ENCODE results near the gene PRPS1.
"Not testable (repeated sequence)": the region's sequence is repeated elsewhere in the genome, so short reads cannot be mapped to it uniquely, and the experiment has no call there.

PRPS1 gene

GRCh38 chrX:107602694-107603239 lies 25.5 kb upstream of the PRPS1 start:
- TF ChIP-seq, protein P1, sequence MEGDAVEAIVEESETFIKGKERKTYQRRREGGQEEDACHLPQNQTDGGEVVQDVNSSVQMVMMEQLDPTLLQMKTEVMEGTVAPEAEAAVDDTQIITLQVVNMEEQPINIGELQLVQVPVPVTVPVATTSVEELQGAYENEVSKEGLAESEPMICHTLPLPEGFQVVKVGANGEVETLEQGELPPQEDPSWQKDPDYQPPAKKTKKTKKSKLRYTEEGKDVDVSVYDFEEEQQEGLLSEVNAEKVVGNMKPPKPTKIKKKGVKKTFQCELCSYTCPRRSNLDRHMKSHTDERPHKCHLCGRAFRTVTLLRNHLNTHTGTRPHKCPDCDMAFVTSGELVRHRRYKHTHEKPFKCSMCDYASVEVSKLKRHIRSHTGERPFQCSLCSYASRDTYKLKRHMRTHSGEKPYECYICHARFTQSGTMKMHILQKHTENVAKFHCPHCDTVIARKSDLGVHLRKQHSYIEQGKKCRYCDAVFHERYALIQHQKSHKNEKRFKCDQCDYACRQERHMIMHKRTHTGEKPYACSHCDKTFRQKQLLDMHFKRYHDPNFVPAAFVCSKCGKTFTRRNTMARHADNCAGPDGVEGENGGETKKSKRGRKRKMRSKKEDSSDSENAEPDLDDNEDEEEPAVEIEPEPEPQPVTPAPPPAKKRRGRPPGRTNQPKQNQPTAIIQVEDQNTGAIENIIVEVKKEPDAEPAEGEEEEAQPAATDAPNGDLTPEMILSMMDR (IDR thresholded peaks at IDR 0.05), result no peak
- Histone ChIP-seq H3K9me3 (no peaks in the 10 kb centered on the region), H3K4me1 (ENCODE audit: control insufficient read depth in 1 of 2, insufficient read depth in 1 of 2, low read depth in 1 of 2, low read length in 1 of 2) (no peaks in the 10 kb centered on the region), H3K27ac (no peak overlapping the region), H3K36me3 (no peaks in the 10 kb centered on the region), H3K4me3 (ENCODE audit: low read depth in 1 of 2, low read length in 1 of 2) (no peak overlapping the region), H3K27me3 (no peaks in the 10 kb centered on the region)

DNA sequence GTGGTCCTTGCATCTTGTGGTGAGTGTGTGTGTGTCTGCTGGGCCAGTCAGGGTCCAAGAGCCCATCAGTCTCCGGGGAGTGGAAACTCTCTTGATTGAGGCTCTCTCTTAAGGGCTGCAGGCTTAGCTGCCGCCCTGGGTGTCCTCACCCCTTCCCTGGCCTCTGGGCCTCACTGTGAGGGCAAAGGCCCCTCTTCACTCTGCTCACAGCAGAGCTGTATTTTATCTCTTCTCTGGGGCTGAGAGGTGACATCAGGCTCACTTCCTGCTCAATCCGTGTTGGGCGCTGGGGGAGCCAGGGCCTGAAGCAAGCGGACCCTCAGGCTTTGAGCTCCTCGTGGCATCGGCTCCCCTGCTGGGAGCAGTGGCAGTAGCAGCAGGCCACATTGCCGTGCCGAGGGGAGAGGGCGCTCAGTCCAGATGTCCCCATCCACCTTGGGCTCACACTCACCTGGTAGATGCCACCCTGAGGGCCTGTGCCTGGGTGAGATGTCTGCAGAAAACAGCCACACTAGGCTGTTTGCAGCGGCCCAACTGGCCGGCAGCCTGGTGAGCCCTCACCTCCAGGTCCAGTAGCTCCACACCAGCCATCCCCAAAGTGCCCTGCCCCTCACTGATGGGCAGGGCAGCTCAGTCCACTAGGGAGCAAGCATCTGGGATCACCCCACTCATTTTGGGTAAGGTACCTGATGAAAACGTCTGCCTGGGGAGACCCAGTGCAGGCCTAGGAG lies 24.7 kb upstream of the PRPS1 start:
- TF ChIP-seq, protein P1 (IDR thresholded peaks at IDR 0.05), result no peak
- no peaks in the 10 kb centered on the region for H3K9me3 ChIP-seq

GRCh38 chrX:107609061-107609460 lies 19.2 kb upstream of the PRPS1 start:
- not testable (repeated sequence) for H3K4me3 ChIP-seq (ENCODE audit: low read depth in 1 of 2, low read length in 1 of 2); H3K36me3 ChIP-seq; H3K4me1 ChIP-seq (ENCODE audit: control insufficient read depth in 1 of 2, insufficient read depth in 1 of 2, low read depth in 1 of 2, low read length in 1 of 2); H3K27ac ChIP-seq; H3K9me3 ChIP-seq; H3K27me3 ChIP-seq

More for the DNA sequence above, 24.7 kb upstream of the PRPS1 start:
- Histone ChIP-seq H3K4me3 (ENCODE audit: low read depth in 1 of 2, low read length in 1 of 2) (no peak overlapping the region), H3K27me3 (no peaks in the 10 kb centered on the region), H3K27ac (no peak overlapping the region), H3K4me1 (ENCODE audit: control insufficient read depth in 1 of 2, insufficient read depth in 1 of 2, low read depth in 1 of 2, low read length in 1 of 2) (no peaks in the 10 kb centered on the region), H3K36me3 (no peaks in the 10 kb centered on the region)

DNA sequence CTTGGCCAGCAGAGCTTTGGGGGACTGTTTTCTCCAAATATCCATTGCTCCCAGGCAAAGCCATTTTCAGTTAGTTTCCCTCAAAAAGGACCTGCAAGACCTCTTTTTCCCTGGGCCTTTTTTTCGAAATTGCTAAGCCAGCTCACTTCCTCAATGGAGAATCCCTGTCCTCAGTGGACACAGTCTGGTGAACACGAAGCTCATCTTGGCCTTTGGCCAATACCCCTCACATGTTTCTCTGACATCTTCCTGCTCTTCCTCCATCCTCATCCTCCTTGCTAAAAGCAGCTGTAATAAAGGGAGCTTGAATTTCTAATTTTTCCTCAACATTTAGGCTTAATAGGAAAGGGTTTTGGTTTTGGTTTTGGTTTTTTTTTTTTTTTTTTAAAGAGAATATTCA lies 17.6 kb upstream of the PRPS1 start:
- Histone ChIP-seq H3K36me3 (no peaks in the 10 kb centered on the region), H3K4me1 (ENCODE audit: control insufficient read depth in 1 of 2, insufficient read depth in 1 of 2, low read depth in 1 of 2, low read length in 1 of 2) (no peaks in the 10 kb centered on the region), H3K4me3 (ENCODE audit: low read depth in 1 of 2, low read length in 1 of 2) (no peak overlapping the region), H3K27ac (no peak overlapping the region), H3K9me3 (no peaks in the 10 kb centered on the region), H3K27me3 (no peaks in the 10 kb centered on the region)
- TF ChIP-seq, protein P1 (IDR thresholded peaks at IDR 0.05), result no peak

DNA sequence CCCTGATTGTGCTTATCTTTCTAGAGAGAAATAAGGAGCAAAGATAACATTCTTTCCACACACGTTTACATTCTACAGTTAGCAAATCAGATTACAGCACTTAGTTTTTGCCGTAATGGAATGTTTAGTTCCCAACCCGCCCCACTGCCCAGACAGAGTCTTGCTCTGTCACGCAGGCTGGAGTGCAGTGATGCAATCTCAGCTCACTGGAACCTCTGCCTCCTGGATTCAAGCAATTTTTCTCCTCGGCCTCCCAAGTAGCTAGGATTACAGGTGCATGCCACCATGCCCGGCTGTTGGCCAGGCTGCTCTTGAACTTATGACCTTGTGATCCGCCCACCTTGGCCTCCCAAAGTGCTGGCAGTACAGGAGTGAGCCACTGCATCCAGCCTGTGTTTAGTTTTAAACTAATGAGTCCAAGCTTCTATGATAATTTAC lies 8.4 kb upstream of the PRPS1 start:
- no peaks in the 10 kb centered on the region for H3K36me3 ChIP-seq
- H3K27me3 ChIP-seq, result no peaks in the 10 kb centered on the region
- TF ChIP-seq, protein P1 (IDR thresholded peaks at IDR 0.05), result no peak
- H3K4me3 ChIP-seq (ENCODE audit: low read depth in 1 of 2, low read length in 1 of 2), result no peak overlapping the region
- H3K9me3 ChIP-seq, result no peaks in the 10 kb centered on the region
- H3K4me1 ChIP-seq (ENCODE audit: control insufficient read depth in 1 of 2, insufficient read depth in 1 of 2, low read depth in 1 of 2, low read length in 1 of 2), result no peaks in the 10 kb centered on the region
- no peak overlapping the region for H3K27ac ChIP-seq

GRCh38 chrX:107624893-107625292 lies 3.4 kb upstream of the PRPS1 start:
- Histone ChIP-seq H3K36me3 (no peaks in the 10 kb centered on the region), H3K27me3 (no peaks in the 10 kb centered on the region), H3K4me3 (ENCODE audit: low read depth in 1 of 2, low read length in 1 of 2) (no peak overlapping the region), H3K27ac (no peak overlapping the region), H3K9me3 (no peaks in the 10 kb centered on the region), H3K4me1 (ENCODE audit: control insufficient read depth in 1 of 2, insufficient read depth in 1 of 2, low read depth in 1 of 2, low read length in 1 of 2) (peaks cover 9 to 16% of the 10 kb centered on the region in 2 experiments)
- TF ChIP-seq, protein P1 (IDR thresholded peaks at IDR 0.05), result no peak
